Astrocyte of the spinal cord (primary cell): Measurements from ENCODE around the gene NATD1.
A peak's percentile ranks its signal among the peaks of the same experiment; 100 is the strongest.

Experiments
- DNase-seq: peaks from one replicate; pipeline ENCODE4 v3.0.0; 2011; ENCODE audit warnings: low read depth, low spot score
- H3K4me3 ChIP-seq: 2 replicates; pipeline ENCODE4 v1.5.1; 2011; ENCODE audit warnings: low read depth, mild to moderate bottlenecking, low read length, moderate library complexity
- in situ Hi-C: cut with HindIII; loops from 2 replicates; pipeline ENCODE4 v1.10.0; 2017; ENCODE audit warnings: low sequenced_read_pairs
- TF ChIP-seq, protein P1 (sequence below): IDR thresholded peaks from 2 replicates; pipeline ENCODE4 v1.5.1; 2012; ENCODE audit warnings: low read depth, mild to moderate bottlenecking, low read length, inconsistent platforms

Gene NATD1

DNA sequence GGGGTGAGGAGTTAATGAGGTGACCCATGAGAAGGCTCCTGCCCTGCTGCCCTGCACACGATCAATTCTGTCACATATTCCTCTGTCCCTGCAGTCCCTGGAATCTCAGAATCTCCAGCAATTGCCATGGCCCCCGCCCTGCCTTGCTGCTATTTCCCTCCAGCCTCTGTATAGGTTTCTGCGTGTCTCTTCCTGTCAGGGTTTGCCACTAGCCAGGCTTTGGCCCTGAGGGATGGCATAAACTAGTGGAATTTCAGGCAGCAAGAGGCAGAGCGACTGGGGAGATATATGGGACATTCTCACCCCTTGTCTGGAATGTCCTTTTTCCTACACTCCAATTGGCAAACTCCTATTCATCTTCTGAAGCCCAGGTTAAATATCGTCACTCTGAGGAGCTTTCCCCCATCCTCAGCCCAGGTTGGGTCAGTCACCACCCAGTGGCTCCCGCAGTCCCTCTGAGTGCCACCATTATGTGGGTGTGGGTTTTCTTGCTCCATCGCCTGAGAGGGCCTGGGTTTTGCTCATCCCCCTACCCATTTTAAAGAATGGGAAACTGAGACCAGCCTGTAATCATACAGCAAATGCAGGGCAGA is 15.5 kb upstream of the NATD1 start:
- DNase-seq = no peak
- no peak overlapping the region for H3K4me3 ChIP-seq
- in situ Hi-C loops = no loop called here
- TF ChIP-seq, protein P1, sequence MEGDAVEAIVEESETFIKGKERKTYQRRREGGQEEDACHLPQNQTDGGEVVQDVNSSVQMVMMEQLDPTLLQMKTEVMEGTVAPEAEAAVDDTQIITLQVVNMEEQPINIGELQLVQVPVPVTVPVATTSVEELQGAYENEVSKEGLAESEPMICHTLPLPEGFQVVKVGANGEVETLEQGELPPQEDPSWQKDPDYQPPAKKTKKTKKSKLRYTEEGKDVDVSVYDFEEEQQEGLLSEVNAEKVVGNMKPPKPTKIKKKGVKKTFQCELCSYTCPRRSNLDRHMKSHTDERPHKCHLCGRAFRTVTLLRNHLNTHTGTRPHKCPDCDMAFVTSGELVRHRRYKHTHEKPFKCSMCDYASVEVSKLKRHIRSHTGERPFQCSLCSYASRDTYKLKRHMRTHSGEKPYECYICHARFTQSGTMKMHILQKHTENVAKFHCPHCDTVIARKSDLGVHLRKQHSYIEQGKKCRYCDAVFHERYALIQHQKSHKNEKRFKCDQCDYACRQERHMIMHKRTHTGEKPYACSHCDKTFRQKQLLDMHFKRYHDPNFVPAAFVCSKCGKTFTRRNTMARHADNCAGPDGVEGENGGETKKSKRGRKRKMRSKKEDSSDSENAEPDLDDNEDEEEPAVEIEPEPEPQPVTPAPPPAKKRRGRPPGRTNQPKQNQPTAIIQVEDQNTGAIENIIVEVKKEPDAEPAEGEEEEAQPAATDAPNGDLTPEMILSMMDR = no peak

DNA sequence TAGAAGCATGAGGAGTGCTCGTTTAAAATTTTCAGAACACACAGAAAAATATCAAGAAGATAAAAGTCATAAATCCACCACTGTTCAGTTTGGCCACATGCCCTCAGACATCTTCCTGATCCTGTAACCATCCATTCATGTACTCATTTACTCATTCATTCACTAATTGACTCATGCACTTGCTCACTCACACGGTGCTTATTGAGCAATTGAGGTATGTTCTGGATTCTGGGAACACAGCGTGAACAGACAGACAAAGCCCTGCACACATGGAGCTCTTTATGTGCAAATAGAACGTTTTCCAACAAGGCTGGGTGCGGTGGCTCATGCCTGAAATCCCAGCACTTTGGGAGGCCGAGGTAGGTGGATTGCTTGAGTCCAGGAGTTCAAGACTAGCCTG is 10.2 kb upstream of the NATD1 start:
- H3K4me3 ChIP-seq = no peak overlapping the region
- TF ChIP-seq, protein P1 = no peak
- in situ Hi-C loops = no loop called here
- no peak for DNase-seq

DNA sequence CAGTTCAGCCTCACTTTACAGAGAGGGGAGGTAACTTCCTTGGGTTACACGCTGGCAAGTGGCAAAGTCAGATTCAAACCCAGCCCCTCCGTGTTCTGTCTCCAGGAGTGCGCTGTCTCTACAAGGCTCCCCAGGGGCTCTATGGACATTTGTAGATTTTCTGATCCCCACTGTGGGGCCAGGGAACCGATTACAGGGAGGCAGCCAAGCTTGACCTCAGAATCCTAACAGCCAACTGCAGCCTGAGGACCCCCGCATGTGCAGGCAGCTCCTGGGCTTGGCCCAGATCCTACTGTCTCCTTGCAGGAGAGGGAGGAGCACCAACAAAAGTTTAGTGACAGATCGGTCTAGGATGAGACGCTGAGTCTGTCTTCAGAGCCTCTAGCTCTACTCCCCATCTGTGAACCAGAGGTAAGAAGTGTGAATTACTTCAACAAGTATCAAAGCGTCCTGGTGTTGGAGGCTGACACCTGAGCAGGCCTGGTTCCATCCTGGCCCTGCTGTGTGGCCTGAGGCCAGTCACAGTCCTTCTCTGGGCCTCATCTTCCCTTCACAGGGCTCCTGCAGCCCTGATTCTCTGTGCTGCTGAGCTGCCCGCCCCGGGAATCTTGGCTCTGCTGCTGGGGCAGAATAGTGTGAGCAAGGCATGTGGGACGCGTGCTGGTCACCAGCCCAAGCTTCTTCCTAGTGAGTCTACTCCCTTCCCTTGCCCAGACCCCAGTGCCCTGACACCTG is 9.2 kb upstream of the NATD1 start:
- in situ Hi-C loops = no loop called here
- no peak overlapping the region for H3K4me3 ChIP-seq
- TF ChIP-seq, protein P1 = no peak
- DNase-seq = no peak

DNA sequence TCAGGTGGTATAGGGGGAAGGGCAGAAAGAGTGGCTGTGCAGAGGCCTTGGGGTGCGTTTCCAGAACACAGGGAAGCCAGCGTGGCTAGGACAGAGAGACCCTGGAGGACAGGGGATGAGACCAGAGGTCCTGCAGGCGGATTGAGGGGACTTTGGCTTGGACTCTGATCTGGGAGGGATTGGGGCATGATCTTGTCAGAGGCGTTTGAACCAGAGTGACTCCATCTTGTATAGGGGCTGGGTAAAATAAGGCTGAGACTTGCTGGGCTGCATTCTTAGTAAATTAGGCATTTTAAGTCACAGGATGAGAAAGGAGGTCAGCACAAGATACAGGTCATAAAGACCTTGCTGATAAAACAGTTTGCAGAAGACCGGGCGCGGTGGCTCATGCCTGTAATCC is 5.4 kb upstream of the NATD1 start:
- in situ Hi-C loops = no loop called here
- no peak overlapping the region for H3K4me3 ChIP-seq
- TF ChIP-seq, protein P1 = no peak
- DNase-seq = no peak

DNA sequence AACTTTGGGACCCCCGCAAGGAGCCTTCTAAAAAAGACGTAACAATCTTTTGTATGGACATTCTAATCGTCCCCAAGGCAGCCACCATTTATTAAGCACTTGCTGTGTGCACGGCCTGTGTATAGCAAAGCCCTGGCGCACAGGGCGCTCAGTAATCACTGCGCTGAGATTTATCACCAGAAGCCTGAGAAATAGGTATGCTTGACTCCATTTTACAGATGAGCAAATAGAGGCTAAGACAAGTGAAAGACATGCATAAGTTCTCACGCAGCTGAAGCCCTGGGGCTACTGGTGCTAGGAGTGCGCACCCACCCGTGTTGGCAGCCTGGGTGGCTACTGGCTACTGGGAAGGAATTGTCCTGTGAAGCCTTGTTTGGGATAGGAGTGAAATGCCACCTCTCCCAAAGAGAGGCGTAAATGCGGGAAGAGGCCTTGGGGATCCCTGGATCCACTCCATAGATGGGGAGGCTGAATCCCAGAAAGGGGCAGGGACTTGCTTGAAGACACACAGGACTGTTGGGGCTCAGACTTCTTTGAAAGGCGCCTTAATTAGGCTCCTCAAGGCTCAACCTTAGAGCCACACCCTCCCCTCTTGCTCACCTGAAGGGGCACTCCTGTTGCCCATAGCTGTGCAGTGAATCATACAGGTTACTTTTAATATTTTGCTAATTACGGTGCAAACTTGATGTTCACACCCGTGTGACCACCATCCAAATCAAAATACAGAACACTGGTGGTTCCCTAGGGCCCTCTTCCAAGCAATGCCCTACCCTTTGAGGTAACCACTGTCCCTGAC is 634 bp upstream of the NATD1 start:
- TF ChIP-seq, protein P1 = no peak
- DNase-seq = no peak

DNA sequence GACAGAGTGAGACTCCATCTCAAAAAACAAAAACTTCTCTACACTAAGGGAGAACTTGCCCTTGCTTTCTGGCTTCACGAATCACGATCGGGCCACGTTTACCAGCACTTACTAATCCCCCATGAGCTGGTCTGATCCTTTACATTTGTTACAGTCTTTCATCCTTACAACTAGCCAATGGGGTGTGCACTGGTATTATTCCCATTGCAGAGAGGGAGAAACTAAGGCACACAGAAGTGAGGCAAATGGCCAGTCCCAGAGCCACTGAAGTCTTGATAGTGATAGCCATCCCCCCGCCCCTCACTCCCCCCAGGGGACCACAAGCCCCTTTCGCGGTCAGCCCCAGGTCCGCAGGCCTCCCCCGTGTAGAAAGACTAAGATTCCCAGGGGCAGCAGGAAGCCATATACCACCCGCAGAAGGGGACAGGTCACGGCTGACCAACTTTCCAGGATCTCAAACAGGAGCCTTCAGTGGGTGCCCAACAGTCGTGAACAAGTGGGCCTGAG is 868 bp downstream of the NATD1 start:
- H3K4me3 ChIP-seq = peak overlapping the region; percentile 52

More for the DNA sequence above, 634 bp upstream of the NATD1 start:
- in situ Hi-C loops = no loop called here
- H3K4me3 ChIP-seq = peak overlapping the region; percentile 52

More for the DNA sequence above, 868 bp downstream of the NATD1 start:
- no peak for DNase-seq
- TF ChIP-seq, protein P1 = no peak
- in situ Hi-C loops = no loop called here
